Stimulated activated CD4-positive, alpha-beta T cell treated with anti-CD3 and anti-CD28 coated beads, Interleukin-1b, Interleukin-23, amount 100 ng/mL, for 24 hours (primary cell): ENCODE data around the gene CAPN7.
A peak's percentile ranks its signal among the peaks of the same experiment; 100 is the strongest.
"Not testable (repeated sequence)": the region's sequence is repeated elsewhere in the genome, so short reads cannot be mapped to it uniquely, and the experiment has no call there.

Source experiments
- DNase-seq, 4 experiments: peaks; one replicate each; pipeline ENCODE4 v3.0.0-alpha.2; 2020; ENCODE audit warnings: low read depth in 4 of 4, low spot score in 1 of 4

CAPN7 gene

GRCh38 chr3:15205934-15206661 lies at the start of gene CAPN7:
TSS of gene CAPN7 (plus strand) at chr3:15206246. CDS start at chr3:15206496, 250 bp downstream.
- peak; percentile 74 to 95 (median 89) for DNase-seq

- DNase-seq = no peak
Observed at GRCh38 chr3:15157441-15157840, 48.6 kb upstream of the CAPN7 start.

GRCh38 chr3:15159501-15160136 lies 46.4 kb upstream of the CAPN7 start:
- DNase-seq = no peak

GRCh38 chr3:15160662-15161061 lies 45.4 kb upstream of the CAPN7 start:
- no peak for DNase-seq

- no peak for DNase-seq
Observed at GRCh38 chr3:15161133-15161532, 44.9 kb upstream of the CAPN7 start.

- not testable (repeated sequence) for DNase-seq
Observed at GRCh38 chr3:15163656-15164055, 42.4 kb upstream of the CAPN7 start.

GRCh38 chr3:15164340-15164739 lies 41.7 kb upstream of the CAPN7 start:
- no peak for DNase-seq

GRCh38 chr3:15165061-15165460 lies 41.0 kb upstream of the CAPN7 start:
- DNase-seq = no peak

GRCh38 chr3:15166391-15166790 lies 39.7 kb upstream of the CAPN7 start:
- DNase-seq = not testable (repeated sequence)

- no peak for DNase-seq
Observed at GRCh38 chr3:15171096-15171495, 35.0 kb upstream of the CAPN7 start.

- no peak for DNase-seq
Observed at GRCh38 chr3:15172806-15173205, 33.2 kb upstream of the CAPN7 start.

GRCh38 chr3:15174953-15175352 lies 31.1 kb upstream of the CAPN7 start:
- no peak for DNase-seq

GRCh38 chr3:15175605-15176004 lies 30.4 kb upstream of the CAPN7 start:
- DNase-seq = no peak

- DNase-seq = no peak
Observed at GRCh38 chr3:15180042-15180611, 25.9 kb upstream of the CAPN7 start.

- DNase-seq = no peak
Observed at GRCh38 chr3:15181511-15181910, 24.5 kb upstream of the CAPN7 start.

- DNase-seq = no peak
Observed at GRCh38 chr3:15181963-15182362, 24.1 kb upstream of the CAPN7 start.

GRCh38 chr3:15183011-15183410 lies 23.0 kb upstream of the CAPN7 start:
- DNase-seq = no peak

- DNase-seq = no peak
Observed at GRCh38 chr3:15185404-15185803, 20.6 kb upstream of the CAPN7 start.

GRCh38 chr3:15186101-15186476 lies 20.0 kb upstream of the CAPN7 start:
- no peak for DNase-seq

GRCh38 chr3:15186477-15187164 lies 19.4 kb upstream of the CAPN7 start:
- not testable (repeated sequence) for DNase-seq

- DNase-seq = no peak
Observed at GRCh38 chr3:15197340-15198029, 8.6 kb upstream of the CAPN7 start.
